IPS DF 19.7 (cell line): ENCODE data around the gene ZNF224.
A peak's percentile ranks its signal among the peaks of the same experiment; 100 is the strongest.
"Not testable (repeated sequence)": the region's sequence is repeated elsewhere in the genome, so short reads cannot be mapped to it uniquely, and the experiment has no call there.

Experiments
- DNase-seq: peaks from one replicate; pipeline ENCODE4 v3.0.0-alpha.2; 2013; ENCODE audit warnings: low read depth, low spot score

ZNF224 gene

GRCh38 chr19:44093931-44094765 is at the start of gene ZNF224:
TSS of gene ZNF224 (plus strand) at chr19:44094361. CDS start at chr19:44097874, 3,513 bp downstream.
- peak; percentile 79 for DNase-seq

GRCh38 chr19:44050740-44051649 is 43.2 kb upstream of the ZNF224 start:
- DNase-seq, result no peak

GRCh38 chr19:44051650-44052402 is 42.3 kb upstream of the ZNF224 start, which contains the start of gene ZNF223:
TSS of gene ZNF223 (plus strand) at chr19:44052036. CDS start at chr19:44055177, 3,141 bp downstream.
- DNase-seq, result peak; percentile 97

GRCh38 chr19:44055870-44056269 is 38.3 kb upstream of the ZNF224 start:
- DNase-seq, result no peak

GRCh38 chr19:44059229-44059628 is 34.9 kb upstream of the ZNF224 start:
- no peak for DNase-seq

GRCh38 chr19:44061038-44061437 is 33.1 kb upstream of the ZNF224 start:
- no peak for DNase-seq

GRCh38 chr19:44066305-44066704 is 27.9 kb upstream of the ZNF224 start:
- no peak for DNase-seq

- DNase-seq, result no peak
Observed at GRCh38 chr19:44069415-44069814, 24.7 kb upstream of the ZNF224 start.

GRCh38 chr19:44071824-44072542 is 22.2 kb upstream of the ZNF224 start, which contains the start of gene ZNF284:
TSS of gene ZNF284 (plus strand) at chr19:44072159. CDS start at chr19:44076390, 4,231 bp downstream.
- peak; percentile 89 for DNase-seq

- no peak for DNase-seq
Observed at GRCh38 chr19:44072543-44073401, 21.4 kb upstream of the ZNF224 start.

- DNase-seq, result no peak
Observed at GRCh38 chr19:44076325-44076724, 17.8 kb upstream of the ZNF224 start.

- no peak for DNase-seq
Observed at GRCh38 chr19:44092108-44092507, 2.1 kb upstream of the ZNF224 start.

- no peak for DNase-seq
Observed at GRCh38 chr19:44107751-44108150, 13.6 kb downstream of the ZNF224 start.

GRCh38 chr19:44109458-44109857 is 15.3 kb downstream of the ZNF224 start:
- no peak for DNase-seq

GRCh38 chr19:44111910-44112463 is 17.8 kb downstream of the ZNF224 start:
- peak; percentile 95 for DNase-seq

GRCh38 chr19:44112802-44113137 is 18.6 kb downstream of the ZNF224 start:
- no peak for DNase-seq

- peak; percentile 99 for DNase-seq
Observed at GRCh38 chr19:44113138-44113783, 19.1 kb downstream of the ZNF224 start, which contains the start of gene ZNF225. TSS of gene ZNF225 (plus strand) at chr19:44113399. CDS start at chr19:44115828, 2,429 bp downstream.

- no peak for DNase-seq
Observed at GRCh38 chr19:44113784-44114390, 19.7 kb downstream of the ZNF224 start.

GRCh38 chr19:44121162-44121561 is 27.0 kb downstream of the ZNF224 start:
- DNase-seq, result not testable (repeated sequence)
